CD14-positive monocyte (primary cell): ENCODE data around the gene ARHGAP30. TPM values are rescaled to one million over a fixed set of nuclear protein-coding genes. Genes with fewer than 3 reads are reported as not detected.

Experiments
- DNase-seq, 3 donors: peaks; one replicate each; pipeline ENCODE4 v3.0.0-alpha.2; 2011 to 2022
- H2AFZ ChIP-seq: 2 replicates; pipeline ENCODE4 v1.6.0; 2012; ENCODE audit warnings: mild to moderate bottlenecking, low read depth, low read length, inconsistent platforms; ENCODE audit not compliant: insufficient read depth, poor library complexity, severe bottlenecking
- H3K27ac ChIP-seq, 2 donors: 1 replicate in 1 of 2; 2 replicates in 1 of 2; pipeline ENCODE4 v1.5.1; 2012 to 2013; ENCODE audit warnings: low read length in 2 of 2, control low read depth in 1 of 2, inconsistent platforms in 1 of 2, low read depth in 1 of 2, mild to moderate bottlenecking in 1 of 2
- H3K27me3 ChIP-seq, 2 donors: one replicate each; pipeline versions ENCODE4 v1.6.0 to v1.6.1; 2011 to 2013; ENCODE audit warnings: low read length in 2 of 2; ENCODE audit not compliant: control insufficient read depth in 2 of 2, insufficient read depth in 2 of 2
- H3K36me3 ChIP-seq, 2 donors: replicated peaks in 1 of 2; 1 replicate in 1 of 2; 2 replicates in 1 of 2; pipeline versions ENCODE4 v1.5.1 to v1.6.1; 2012 to 2013; ENCODE audit warnings: low read length in 2 of 2, control low read depth in 1 of 2, inconsistent platforms in 1 of 2, mild to moderate bottlenecking in 1 of 2; ENCODE audit not compliant: insufficient read depth in 2 of 2, control insufficient read depth in 1 of 2
- H3K4me1 ChIP-seq, 2 donors: 1 replicate in 1 of 2; 2 replicates in 1 of 2; pipeline versions ENCODE4 v1.5.1 to v1.6.1; 2012 to 2013; ENCODE audit warnings: low read length in 2 of 2, control low read depth in 1 of 2, inconsistent platforms in 1 of 2, mild to moderate bottlenecking in 1 of 2, moderate library complexity in 1 of 2; ENCODE audit not compliant: insufficient read depth in 2 of 2, control insufficient read depth in 1 of 2
- H3K4me2 ChIP-seq: replicated peaks from 2 replicates; pipeline ENCODE3; 2012; ENCODE audit warnings: low read length, moderate library complexity, mild to moderate bottlenecking; ENCODE audit not compliant: poor library complexity, severe bottlenecking; ENCODE audit errors: extremely low read depth
- H3K4me3 ChIP-seq, 3 experiments: fragments of 200-600 bp in 1 of 3; sonication (generic) in 1 of 3; replicated peaks in 1 of 3; 1 replicate in 2 of 3; 2 replicates in 1 of 3; pipeline ENCODE4 v1.5.1; 2011 to 2013; ENCODE audit warnings: low read length in 3 of 3, mild to moderate bottlenecking in 3 of 3, control low read depth in 2 of 3, low read depth in 2 of 3, inconsistent platforms in 1 of 3, moderate library complexity in 1 of 3
- H3K79me2 ChIP-seq: 2 replicates; pipeline ENCODE4 v1.6.0; 2012; ENCODE audit warnings: mild to moderate bottlenecking, control low read depth, inconsistent platforms, low read length, moderate library complexity; ENCODE audit not compliant: insufficient read depth
- H3K9ac ChIP-seq: 2 replicates; pipeline ENCODE4 v1.6.0; 2017; ENCODE audit warnings: low read length, mild to moderate bottlenecking; ENCODE audit not compliant: insufficient read depth, poor library complexity, severe bottlenecking
- H3K9me3 ChIP-seq, 2 donors: replicated peaks in 1 of 2; 1 replicate in 1 of 2; 2 replicates in 1 of 2; pipeline versions ENCODE4 v1.5.1 to v1.6.1; 2012 to 2013; ENCODE audit warnings: low read length in 2 of 2, control low read depth in 1 of 2; ENCODE audit not compliant: control insufficient read depth in 1 of 2, insufficient read depth in 1 of 2
- H4K20me1 ChIP-seq: 2 replicates; pipeline ENCODE4 v1.6.0; 2012; ENCODE audit warnings: mild to moderate bottlenecking, low read length, control low read depth, moderate library complexity; ENCODE audit not compliant: insufficient read depth
- H3K27ac Mint-ChIP-seq, 7 donors: one replicate each; pipeline ENCODE4 v1.8.0; 2020; ENCODE audit warnings: mild to moderate bottlenecking in 7 of 7, mixed read lengths in 7 of 7, moderate library complexity in 6 of 7, inconsistent platforms in 2 of 7
- H3K27me3 Mint-ChIP-seq, 3 donors: one replicate each; pipeline ENCODE4 v1.8.0; 2021 to 2022; ENCODE audit warnings: low read depth in 3 of 3, mild to moderate bottlenecking in 3 of 3, mixed read lengths in 3 of 3, moderate library complexity in 3 of 3, inconsistent platforms in 1 of 3
- H3K36me3 Mint-ChIP-seq, 2 donors: one replicate each; pipeline ENCODE4 v1.8.0; 2020; ENCODE audit warnings: mixed read lengths in 2 of 2, inconsistent platforms in 1 of 2, mild to moderate bottlenecking in 1 of 2
- H3K4me1 Mint-ChIP-seq: one replicate; pipeline ENCODE4 v1.8.0; 2020; ENCODE audit warnings: mild to moderate bottlenecking, mixed read lengths
- H3K4me3 Mint-ChIP-seq, 2 donors: one replicate each; pipeline ENCODE4 v1.8.0; 2020; ENCODE audit warnings: mild to moderate bottlenecking in 2 of 2, mixed read lengths in 2 of 2, moderate library complexity in 1 of 2
- H3K9me3 Mint-ChIP-seq, 7 donors: one replicate each; pipeline ENCODE4 v1.8.0; 2020 to 2022; ENCODE audit warnings: mixed read lengths in 7 of 7, mild to moderate bottlenecking in 6 of 7, moderate library complexity in 6 of 7, inconsistent platforms in 2 of 7
- CTCF ChIP-seq: fragments of 200-600 bp; IDR thresholded peaks from one replicate; pipeline ENCODE4 v1.8.0; 2022; ENCODE audit warnings: antibody characterized with exemption, mild to moderate bottlenecking
- WGBS: methylation state at CpG from one replicate; pipeline ENCODE4 v1.1.5; 2013; ENCODE audit warnings: missing lambda C conversion rate; ENCODE audit not compliant: insufficient coverage; 5-methylcytosine and 5-hydroxymethylcytosine counted together
- intact Hi-C, 2 donors: fragments of 100-400 bp; cut with micrococcal nuclease; formaldehyde crosslinking; loops; one replicate each; pipeline versions ENCODE4 v1.15.0 to v1.15.1; 2023
- polyA plus RNA-seq, 3 donors: library from polyadenylated mRNA; depleted of rRNA in 1 of 3; unstranded in 2 of 3; stranded (reverse) in 1 of 3; fragments of 300-500 nt in 2 of 3; fragments of >200 nt in 1 of 3; fragmentation: Illumina TruSeq in 2 of 3; gene quantifications; 1 replicate in 2 of 3; 2 replicates in 1 of 3; pipeline ENCODE4 v1.2.3, GENCODE V29; 2012 to 2021
- small RNA-seq: library from RNA; depleted of rRNA; stranded (forward); fragments of <200 nt; gene quantifications from one replicate; pipeline ENCODE3, GENCODE V24; 2012; ENCODE audit warnings: low read depth; ENCODE audit not compliant: insufficient read length

The ARHGAP30 gene
- polyA plus RNA-seq, 3 donors: 101 to 140 (median 129) TPM

GRCh38 chr1:160999376-160999775 is 70.3 kb downstream of the ARHGAP30 start:
- no peaks in the 10 kb centered on the region for H3K27me3 ChIP-seq
- Mint-ChIP-seq H3K36me3 (peaks cover 41 to 52% of the 10 kb centered on the region in 2 donors), H3K27ac (no peak overlapping the region), H3K4me1 (peaks cover 8% of the 10 kb centered on the region), H3K9me3 (no peaks in the 10 kb centered on the region), H3K27me3 (peaks cover 0 to 1% (median 0%) of the 10 kb centered on the region in 3 donors), H3K4me3 (no peak overlapping the region)
- no peak for DNase-seq
- peaks cover 4 to 5% of the 10 kb centered on the region in 2 donors for H3K4me1 ChIP-seq
- no peak overlapping the region for H3K9ac ChIP-seq
- H4K20me1 ChIP-seq: no peaks in the 10 kb centered on the region
- intact Hi-C loops: loop anchor here in 1 of 2 donors (10.0 kb wide), 2 partner anchors 55 to 145 kb away; no protein-coding TSS in a partner anchor
- H3K4me3 ChIP-seq: no peak overlapping the region
- H3K79me2 ChIP-seq: no peaks in the 10 kb centered on the region
- 100% methylated on average over 5 of the region's 5 CpGs for WGBS
- no peak overlapping the region for H2AFZ ChIP-seq
- no peak overlapping the region for H3K4me2 ChIP-seq
- TF ChIP-seq CTCF: no peak
- H3K9me3 ChIP-seq: no peaks in the 10 kb centered on the region
- H3K27ac ChIP-seq: no peak overlapping the region
- peaks cover 31 to 42% of the 10 kb centered on the region in 2 donors for H3K36me3 ChIP-seq

DNA sequence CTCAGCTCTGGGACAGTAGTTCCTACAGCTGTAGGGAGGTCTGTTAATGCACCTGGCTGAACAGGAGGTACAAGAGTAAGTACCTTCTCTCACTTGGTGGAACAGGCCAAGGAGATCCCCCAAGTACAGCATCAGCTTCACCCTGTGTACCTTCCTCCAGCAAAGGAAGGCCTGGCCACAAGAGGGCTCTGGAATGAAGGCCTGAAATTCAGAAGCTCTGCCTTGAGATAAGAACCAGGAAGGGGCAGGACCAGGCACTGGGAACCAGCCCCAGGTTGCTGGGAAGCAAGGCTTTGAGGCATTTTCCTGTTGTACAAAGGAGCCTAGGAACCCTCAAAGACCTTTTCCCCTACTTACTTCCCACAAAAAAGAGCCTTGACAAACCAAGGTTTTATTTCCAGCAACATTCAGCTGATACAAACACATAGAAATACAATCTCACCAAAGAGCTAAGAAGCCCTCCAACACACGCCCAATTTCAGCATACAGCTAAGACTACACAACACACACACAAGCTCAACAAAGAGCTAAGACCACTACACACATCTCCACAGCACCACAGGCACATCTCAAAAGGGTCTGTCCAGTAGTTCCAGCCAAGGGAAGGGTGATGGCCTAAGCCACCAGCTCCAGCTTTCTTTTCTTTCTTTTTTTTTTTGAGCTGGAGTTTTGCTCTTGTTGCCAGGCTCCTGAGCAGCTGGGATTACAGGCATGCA is 72.2 kb downstream of the ARHGAP30 start:
- no peak overlapping the region for H3K4me2 ChIP-seq
- peaks cover 41 to 52% of the 10 kb centered on the region in 2 donors for H3K36me3 Mint-ChIP-seq

More for the DNA sequence above, 72.2 kb downstream of the ARHGAP30 start:
- WGBS: 83% methylated on average over 1 of the region's 1 CpG
- DNase-seq: peak; percentile 36 to 54 (median 53)
- Histone ChIP-seq H3K4me3 (no peak overlapping the region), H2AFZ (peak overlapping the region; percentile 44), H3K9ac (no peak overlapping the region), H3K36me3 (peaks cover 31 to 42% of the 10 kb centered on the region in 2 donors), H3K27me3 (no peaks in the 10 kb centered on the region), H4K20me1 (no peaks in the 10 kb centered on the region), H3K9me3 (no peaks in the 10 kb centered on the region), H3K79me2 (no peaks in the 10 kb centered on the region), H3K27ac (peak overlapping the region; percentile 12 to 61), H3K4me1 (peaks cover 4 to 5% of the 10 kb centered on the region in 2 donors)
- Mint-ChIP-seq H3K4me3 (no peak overlapping the region), H3K4me1 (peaks cover 10% of the 10 kb centered on the region), H3K27ac (peak overlapping the region; percentile 15 to 84 (median 40)), H3K27me3 (peaks cover 0 to 1% (median 0%) of the 10 kb centered on the region in 3 donors), H3K9me3 (no peaks in the 10 kb centered on the region)
- TF ChIP-seq CTCF: peak; percentile 70
- intact Hi-C loops: loop anchor here in 1 of 2 donors (10.0 kb wide), 2 partner anchors 57 to 147 kb away; no protein-coding TSS in a partner anchor

Small RNA genes lying within 50 kb of the gene (small RNA-seq; reads per million reads assigned to genes)
- gene AL591806.2: not detected

Other genes starting within 250 kb of the ARHGAP30 start
- 100 to 1,000 TPM in 2 of 3 donors, 10 to 100 TPM in 1; 62.2 to 116 (median 106) TPM for gene CD244, start 207.0 kb downstream of the ARHGAP30 start, polyA plus RNA-seq
- 1 to 10 TPM; 1.2 to 1.6 (median 1.3) TPM for gene ITLN1, start 184.7 kb downstream of the ARHGAP30 start, polyA plus RNA-seq
- not detected for gene ITLN2, start 115.1 kb downstream of the ARHGAP30 start, polyA plus RNA-seq
- 10 to 100 TPM; 28.8 to 58.0 (median 35.9) TPM for gene F11R, start 48.7 kb downstream of the ARHGAP30 start, polyA plus RNA-seq
- 10 to 100 TPM in 2 of 3 donors, 1 to 10 TPM in 1; 9.9 to 20.3 (median 11.8) TPM for gene TSTD1, start 30.9 kb downstream of the ARHGAP30 start, polyA plus RNA-seq
- 100 to 1,000 TPM in 1 of 3 donors, 10 to 100 TPM in 1, 1 to 10 TPM in 1; 6.3 to 335 (median 25.5) TPM for gene USF1, start 23.9 kb downstream of the ARHGAP30 start, polyA plus RNA-seq
- gene NECTIN4, start 19.7 kb upstream of the ARHGAP30 start, polyA plus RNA-seq: under 1 TPM in 2 of 3 donors, not detected in 1; 0.07 TPM
- under 1 TPM in 1 of 3 donors, not detected in 2; 0.08 TPM for gene KLHDC9, start 28.5 kb upstream of the ARHGAP30 start, polyA plus RNA-seq
- 10 to 100 TPM; 59.1 to 80.7 (median 65.6) TPM for gene PFDN2, start 48.1 kb upstream of the ARHGAP30 start, polyA plus RNA-seq
- 10 to 100 TPM; 28.4 to 84.7 (median 35.7) TPM for gene NIT1, start 48.2 kb upstream of the ARHGAP30 start, polyA plus RNA-seq
- 10 to 100 TPM; 40.9 to 56.3 (median 42.2) TPM for gene DEDD, start 62.8 kb upstream of the ARHGAP30 start, polyA plus RNA-seq
- gene UFC1, start 84.1 kb upstream of the ARHGAP30 start, polyA plus RNA-seq: 100 to 1,000 TPM; 100 to 120 (median 108) TPM
- gene USP21, start 89.6 kb upstream of the ARHGAP30 start, polyA plus RNA-seq: 10 to 100 TPM; 11.0 to 42.8 (median 11.3) TPM
- 10 to 100 TPM; 10.5 to 42.6 (median 10.8) TPM for gene PPOX, start 96.5 kb upstream of the ARHGAP30 start, polyA plus RNA-seq
- gene B4GALT3, start 107.6 kb upstream of the ARHGAP30 start, polyA plus RNA-seq: 10 to 100 TPM; 16.8 to 50.3 (median 21.0) TPM
- under 1 TPM in 2 of 3 donors, not detected in 1; 0.01 to 0.04 TPM for gene ADAMTS4, start 129.2 kb upstream of the ARHGAP30 start, polyA plus RNA-seq
- 100 to 1,000 TPM in 2 of 3 donors, 10 to 100 TPM in 1; 87.5 to 119 (median 101) TPM for gene NDUFS2, start 132.5 kb upstream of the ARHGAP30 start, polyA plus RNA-seq
- 1,000 to 10,000 TPM; 2,686 to 4,191 (median 2,715) TPM for gene FCER1G, start 145.4 kb upstream of the ARHGAP30 start, polyA plus RNA-seq
- not detected for gene APOA2, start 153.7 kb upstream of the ARHGAP30 start, polyA plus RNA-seq
- 10 to 100 TPM in 1 of 3 donors, 1 to 10 TPM in 2; 3.8 to 31.5 (median 5.2) TPM for gene TOMM40L, start 156.2 kb upstream of the ARHGAP30 start, polyA plus RNA-seq
- gene NR1I3, start 168.3 kb upstream of the ARHGAP30 start, polyA plus RNA-seq: not detected
- gene PCP4L1, start 188.9 kb upstream of the ARHGAP30 start, polyA plus RNA-seq: not detected
- gene MPZ, start 240.1 kb upstream of the ARHGAP30 start, polyA plus RNA-seq: 1 to 10 TPM in 1 of 3 donors, under 1 TPM in 1, not detected in 1; 0.16 to 9.4 TPM
- 100 to 1,000 TPM; 208 to 350 (median 323) TPM for gene SDHC, start 244.5 kb upstream of the ARHGAP30 start, polyA plus RNA-seq